HG03354 (cell line): ENCODE measurements around the gene MXI1.
"Not testable (repeated sequence)": the region's sequence is repeated elsewhere in the genome, so short reads cannot be mapped to it uniquely, and the experiment has no call there.

Source experiments
- ATAC-seq: cut with Tn5 transposase; IDR thresholded peaks from one replicate; pipeline ENCODE4 v1.9.1; 2021; ENCODE audit warnings: mild to moderate bottlenecking; ENCODE audit not compliant: unreplicated experiment, poor library complexity, severe bottlenecking

The MXI1 gene

GRCh38 chr10:110179220-110179619, 28.2 kb upstream of the MXI1 start:
- no peak for ATAC-seq

GRCh38 chr10:110181451-110181850, 26.0 kb upstream of the MXI1 start:
- ATAC-seq: no peak

GRCh38 chr10:110181911-110182310, 25.5 kb upstream of the MXI1 start:
- ATAC-seq: no peak

GRCh38 chr10:110184398-110184797, 23.0 kb upstream of the MXI1 start:
- ATAC-seq: no peak

GRCh38 chr10:110185646-110186182, 21.7 kb upstream of the MXI1 start:
- not testable (repeated sequence) for ATAC-seq

GRCh38 chr10:110190170-110190569, 17.2 kb upstream of the MXI1 start:
- no peak for ATAC-seq

GRCh38 chr10:110192552-110192951, 14.9 kb upstream of the MXI1 start:
- ATAC-seq: no peak

- no peak for ATAC-seq
Measured at GRCh38 chr10:110200503-110200902, 6.9 kb upstream of the MXI1 start.

GRCh38 chr10:110201046-110201445, 6.4 kb upstream of the MXI1 start:
- ATAC-seq: not testable (repeated sequence)

- no peak for ATAC-seq
Measured at GRCh38 chr10:110203500-110204455, 3.6 kb upstream of the MXI1 start.

GRCh38 chr10:110205051-110205675, 2.2 kb upstream of the MXI1 start:
- no peak for ATAC-seq

GRCh38 chr10:110207805-110208613, 604 bp downstream of the MXI1 start:
- peak; percentile 19 for ATAC-seq

GRCh38 chr10:110208614-110209453, 1.4 kb downstream of the MXI1 start:
- no peak for ATAC-seq

- ATAC-seq: no peak
Measured at GRCh38 chr10:110209454-110209925, 2.1 kb downstream of the MXI1 start.

- ATAC-seq: no peak
Measured at GRCh38 chr10:110209926-110210673, 2.7 kb downstream of the MXI1 start.

GRCh38 chr10:110210674-110211464, 3.5 kb downstream of the MXI1 start:
- peak; percentile 73 for ATAC-seq

GRCh38 chr10:110211465-110211843, 4.0 kb downstream of the MXI1 start:
- no peak for ATAC-seq
